ENCODE measurements around the gene ALPG.

- no peak for TF ChIP-seq CTCF (IDR thresholded peaks at IDR 0.05)
- no peak for TF ChIP-seq POLR2A (IDR thresholded peaks at IDR 0.05; ENCODE audit: low read depth)
Measured at GRCh38 chr2:232417489-232417888, 10.8 kb downstream of the ALPG start.
